Astrocyte (in vitro differentiated cells and primary cell): ENCODE data around the gene SULT2B1. TPM values are rescaled to one million over a fixed set of nuclear protein-coding genes. Genes with fewer than 3 reads are reported as not detected.

Source experiments
- DNase-seq: peaks from one replicate; pipeline ENCODE4 v3.0.0-alpha.2; 2010; ENCODE audit warnings: low read depth
- FAIRE-seq: peaks from 2 replicates; lab custom pipeline; 2011; peaks lifted over from hg19 to GRCh38; lab: Jason Lieb, UNC
- H2AFZ ChIP-seq: 2 replicates; pipeline ENCODE4 v1.6.0; 2012; ENCODE audit warnings: low read depth, low read length, inconsistent platforms
- H3K27ac ChIP-seq: 2 replicates; pipeline ENCODE4 v1.5.1; 2011; ENCODE audit warnings: low read depth, low read length, inconsistent platforms
- H3K27me3 ChIP-seq: 2 replicates; pipeline ENCODE4 v1.6.0; 2011; ENCODE audit warnings: low read length, inconsistent platforms; ENCODE audit not compliant: insufficient read depth
- H3K36me3 ChIP-seq: 2 replicates; pipeline ENCODE4 v1.5.1; 2011; ENCODE audit warnings: low read length, inconsistent platforms; ENCODE audit not compliant: insufficient read depth
- H3K4me1 ChIP-seq: 2 replicates; pipeline ENCODE4 v1.5.1; 2011; ENCODE audit warnings: low read length, inconsistent platforms; ENCODE audit not compliant: insufficient read depth
- H3K4me2 ChIP-seq: 2 replicates; pipeline ENCODE4 v1.6.0; 2012; ENCODE audit warnings: low read length, inconsistent platforms
- H3K4me3 ChIP-seq: 2 replicates; pipeline ENCODE4 v1.5.1; 2011; ENCODE audit warnings: low read depth, mild to moderate bottlenecking, low read length, inconsistent platforms; ENCODE audit not compliant: insufficient read depth
- H3K79me2 ChIP-seq: 2 replicates; pipeline ENCODE4 v1.6.0; 2012; ENCODE audit warnings: mild to moderate bottlenecking, low read length, inconsistent platforms; ENCODE audit not compliant: insufficient read depth
- H3K9ac ChIP-seq: 2 replicates; pipeline ENCODE4 v1.6.0; 2012; ENCODE audit warnings: mild to moderate bottlenecking, low read length, inconsistent platforms
- H3K9me3 ChIP-seq: 2 replicates; pipeline ENCODE4 v1.5.1; 2012; ENCODE audit warnings: low read depth, mild to moderate bottlenecking, low read length, inconsistent platforms; ENCODE audit not compliant: insufficient read depth
- H4K20me1 ChIP-seq: 2 replicates; pipeline ENCODE4 v1.6.0; 2012; ENCODE audit warnings: low read length, inconsistent platforms; ENCODE audit not compliant: insufficient read depth
- H3K27ac Mint-ChIP-seq: one replicate; pipeline ENCODE4 v1.8.0; 2021; ENCODE audit warnings: mild to moderate bottlenecking, mixed read lengths; ENCODE audit not compliant: unreplicated experiment
- H3K27me3 Mint-ChIP-seq: one replicate; pipeline ENCODE4 v1.8.0; 2021; ENCODE audit warnings: low read depth, mixed read lengths; ENCODE audit not compliant: unreplicated experiment
- H3K36me3 Mint-ChIP-seq: one replicate; pipeline ENCODE4 v1.8.0; 2021; ENCODE audit warnings: low read depth, mixed read lengths; ENCODE audit not compliant: unreplicated experiment
- H3K4me1 Mint-ChIP-seq: one replicate; pipeline ENCODE4 v1.8.0; 2021; ENCODE audit warnings: low read depth, mixed read lengths; ENCODE audit not compliant: unreplicated experiment
- H3K4me3 Mint-ChIP-seq: one replicate; pipeline ENCODE4 v1.8.0; 2021; ENCODE audit warnings: mild to moderate bottlenecking, moderate library complexity, mixed read lengths; ENCODE audit not compliant: unreplicated experiment
- H3K9me3 Mint-ChIP-seq: one replicate; pipeline ENCODE4 v1.8.0; 2021; ENCODE audit warnings: mild to moderate bottlenecking, mixed read lengths; ENCODE audit not compliant: unreplicated experiment
- EZH2 ChIP-seq: IDR thresholded peaks from 2 replicates; pipeline ENCODE4 v1.6.1; 2012; ENCODE audit warnings: mild to moderate bottlenecking, low read length, inconsistent platforms; ENCODE audit not compliant: insufficient read depth
- total RNA-seq: library from RNA; stranded (reverse); gene quantifications from 2 replicates; pipeline ENCODE4 v1.2.1, GENCODE V29; 2021
- TF ChIP-seq, protein P1 (sequence below): IDR thresholded peaks from 2 replicates; pipeline ENCODE4 v1.5.1; 2011; ENCODE audit warnings: low read depth, mild to moderate bottlenecking, inconsistent platforms, low read length, moderate library complexity; ENCODE audit not compliant: insufficient read depth

Gene SULT2B1
- total RNA-seq, 1 donor from 2014 or later = not detected

- H3K36me3 ChIP-seq = no peaks in the 10 kb centered on the region
- DNase-seq (no peak), FAIRE-seq (no peak)
- no peak overlapping the region for H2AFZ ChIP-seq
- no peak overlapping the region for H3K9ac ChIP-seq
- no peaks in the 10 kb centered on the region for H3K79me2 ChIP-seq
- H4K20me1 ChIP-seq = no peaks in the 10 kb centered on the region
- Mint-ChIP-seq H3K9me3 (no peaks in the 10 kb centered on the region), H3K4me1 (peaks cover 5% of the 10 kb centered on the region), H3K36me3 (no peaks in the 10 kb centered on the region), H3K27me3 (peaks cover 8% of the 10 kb centered on the region), H3K27ac (no peak overlapping the region), H3K4me3 (no peak overlapping the region)
- no peak overlapping the region for H3K4me2 ChIP-seq
- TF ChIP-seq EZH2 = no peak
- TF ChIP-seq, protein P1, sequence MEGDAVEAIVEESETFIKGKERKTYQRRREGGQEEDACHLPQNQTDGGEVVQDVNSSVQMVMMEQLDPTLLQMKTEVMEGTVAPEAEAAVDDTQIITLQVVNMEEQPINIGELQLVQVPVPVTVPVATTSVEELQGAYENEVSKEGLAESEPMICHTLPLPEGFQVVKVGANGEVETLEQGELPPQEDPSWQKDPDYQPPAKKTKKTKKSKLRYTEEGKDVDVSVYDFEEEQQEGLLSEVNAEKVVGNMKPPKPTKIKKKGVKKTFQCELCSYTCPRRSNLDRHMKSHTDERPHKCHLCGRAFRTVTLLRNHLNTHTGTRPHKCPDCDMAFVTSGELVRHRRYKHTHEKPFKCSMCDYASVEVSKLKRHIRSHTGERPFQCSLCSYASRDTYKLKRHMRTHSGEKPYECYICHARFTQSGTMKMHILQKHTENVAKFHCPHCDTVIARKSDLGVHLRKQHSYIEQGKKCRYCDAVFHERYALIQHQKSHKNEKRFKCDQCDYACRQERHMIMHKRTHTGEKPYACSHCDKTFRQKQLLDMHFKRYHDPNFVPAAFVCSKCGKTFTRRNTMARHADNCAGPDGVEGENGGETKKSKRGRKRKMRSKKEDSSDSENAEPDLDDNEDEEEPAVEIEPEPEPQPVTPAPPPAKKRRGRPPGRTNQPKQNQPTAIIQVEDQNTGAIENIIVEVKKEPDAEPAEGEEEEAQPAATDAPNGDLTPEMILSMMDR = no peak
- H3K27ac ChIP-seq = no peak overlapping the region
- H3K4me1 ChIP-seq = peaks cover 13% of the 10 kb centered on the region
- H3K4me3 ChIP-seq = no peak overlapping the region
- H3K27me3 ChIP-seq = no peaks in the 10 kb centered on the region
- no peaks in the 10 kb centered on the region for H3K9me3 ChIP-seq
These were observed 2.6 kb downstream of the SULT2B1 start for GRCh38 chr19:48554385-48555091.

- no peaks in the 10 kb centered on the region for H3K9me3 Mint-ChIP-seq
- Histone ChIP-seq H3K36me3 (no peaks in the 10 kb centered on the region), H3K9me3 (no peaks in the 10 kb centered on the region), H4K20me1 (no peaks in the 10 kb centered on the region), H3K27ac (no peak overlapping the region), H3K27me3 (no peaks in the 10 kb centered on the region), H3K79me2 (no peaks in the 10 kb centered on the region), H3K4me2 (peak overlapping the region; percentile 13), H3K4me3 (no peak overlapping the region), H3K4me1 (peaks cover 13% of the 10 kb centered on the region), H3K9ac (no peak overlapping the region), H2AFZ (no peak overlapping the region)
- H3K4me1 Mint-ChIP-seq = peaks cover 5% of the 10 kb centered on the region
- H3K27me3 Mint-ChIP-seq = peaks cover 8% of the 10 kb centered on the region
- no peak for TF ChIP-seq EZH2
- TF ChIP-seq, protein P1 = no peak
- FAIRE-seq = no peak
- H3K4me3 Mint-ChIP-seq = no peak overlapping the region
- no peaks in the 10 kb centered on the region for H3K36me3 Mint-ChIP-seq
- H3K27ac Mint-ChIP-seq = no peak overlapping the region
- peak; percentile 41 for DNase-seq
These were observed 4.2 kb downstream of the SULT2B1 start for GRCh38 chr19:48556163-48556562.

- Histone ChIP-seq H3K36me3 (no peaks in the 10 kb centered on the region), H3K4me2 (no peak overlapping the region), H3K79me2 (no peaks in the 10 kb centered on the region), H3K27ac (no peak overlapping the region), H3K27me3 (no peaks in the 10 kb centered on the region), H3K9me3 (no peaks in the 10 kb centered on the region), H2AFZ (no peak overlapping the region), H4K20me1 (no peaks in the 10 kb centered on the region), H3K4me1 (peaks cover 13% of the 10 kb centered on the region), H3K9ac (no peak overlapping the region), H3K4me3 (no peak overlapping the region)
- H3K27me3 Mint-ChIP-seq = peaks cover 5% of the 10 kb centered on the region
- no peak overlapping the region for H3K4me3 Mint-ChIP-seq
- FAIRE-seq (no peak), DNase-seq (no peak)
- TF ChIP-seq, protein P1 = no peak
- TF ChIP-seq EZH2 = no peak
- H3K4me1 Mint-ChIP-seq = peaks cover 5% of the 10 kb centered on the region
- H3K27ac Mint-ChIP-seq = no peak overlapping the region
- H3K9me3 Mint-ChIP-seq = no peaks in the 10 kb centered on the region
- no peaks in the 10 kb centered on the region for H3K36me3 Mint-ChIP-seq
These were observed 4.9 kb downstream of the SULT2B1 start for GRCh38 chr19:48556825-48557224.
